ENCODE results near the gene TRABD2B. TPM values are rescaled to one million over a fixed set of nuclear protein-coding genes. Genes with fewer than 3 reads are reported as not detected.
A peak's percentile ranks its signal among the peaks of the same experiment; 100 is the strongest.

TRABD2B gene
- total RNA-seq, 1 donor from 2014 or later = 1.5 TPM

DNA sequence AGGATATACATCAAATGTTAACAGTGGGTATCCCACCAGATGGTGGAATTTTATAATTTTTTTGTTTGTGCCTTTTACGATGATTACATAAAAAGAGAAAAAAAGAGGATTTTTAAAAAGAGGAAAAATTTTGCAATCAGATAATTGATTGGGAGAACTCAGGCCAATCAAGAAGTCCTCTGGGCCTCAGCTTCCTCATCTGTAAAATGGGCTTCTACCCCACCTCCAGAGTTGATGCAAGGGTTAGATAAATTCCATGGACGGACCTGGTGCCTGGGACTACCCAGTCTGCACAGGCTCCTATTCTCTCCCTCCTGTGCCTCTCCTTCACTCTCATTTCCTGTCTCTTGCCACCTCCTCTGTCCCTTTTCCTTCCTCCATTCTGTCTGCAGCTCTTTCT, 88.9 kb downstream of the TRABD2B start:
- no peak for DNase-seq

DNA sequence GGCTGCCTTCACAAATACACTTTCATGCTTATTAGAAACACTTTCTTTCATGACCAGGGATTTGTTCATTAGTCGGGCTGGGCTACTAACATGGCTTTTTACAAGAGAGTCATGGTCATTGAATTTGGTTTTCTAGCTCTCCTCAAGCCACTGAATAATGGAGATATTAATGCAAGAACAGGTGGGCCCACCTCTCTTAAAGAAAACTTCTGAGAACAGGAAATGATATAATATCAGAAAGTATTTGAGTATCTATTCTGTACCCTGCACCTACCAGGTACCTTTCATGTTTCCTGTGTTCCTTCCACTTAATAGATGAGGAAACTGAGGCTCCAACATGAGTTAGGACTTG, 90.0 kb downstream of the TRABD2B start:
- DNase-seq = no peak

DNA sequence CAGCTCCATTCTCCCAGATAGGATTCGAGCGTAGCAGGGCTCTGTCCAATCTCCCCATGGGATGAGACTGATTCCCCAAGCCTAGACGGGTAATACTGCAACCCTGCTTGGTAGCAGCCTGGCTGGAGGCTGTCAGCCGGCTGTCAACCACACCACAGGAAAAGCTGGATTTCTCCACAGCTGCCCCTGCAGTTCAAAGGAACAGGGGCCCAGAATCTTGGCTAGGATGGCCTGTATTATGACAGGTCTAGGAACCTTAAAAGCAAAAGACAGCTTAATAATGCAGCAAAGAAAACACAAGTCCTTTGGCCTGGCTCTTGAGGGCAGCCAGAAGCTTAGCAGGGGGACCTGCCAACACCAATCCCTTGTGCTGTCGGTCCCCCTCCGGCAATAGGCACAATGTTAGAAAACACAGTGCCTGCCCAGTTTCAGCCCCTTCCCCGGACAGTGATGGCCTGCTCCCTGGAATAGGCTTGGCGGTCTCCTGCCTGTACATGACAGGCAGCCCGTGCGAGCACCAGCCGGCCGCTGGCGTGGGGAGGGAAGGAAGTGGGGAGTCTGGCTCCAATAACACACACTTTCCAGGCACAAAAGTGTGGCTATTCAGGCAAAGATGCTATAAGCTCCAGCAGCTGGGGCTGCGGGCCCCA, 90.5 kb downstream of the TRABD2B start:
- no peak for DNase-seq

DNA sequence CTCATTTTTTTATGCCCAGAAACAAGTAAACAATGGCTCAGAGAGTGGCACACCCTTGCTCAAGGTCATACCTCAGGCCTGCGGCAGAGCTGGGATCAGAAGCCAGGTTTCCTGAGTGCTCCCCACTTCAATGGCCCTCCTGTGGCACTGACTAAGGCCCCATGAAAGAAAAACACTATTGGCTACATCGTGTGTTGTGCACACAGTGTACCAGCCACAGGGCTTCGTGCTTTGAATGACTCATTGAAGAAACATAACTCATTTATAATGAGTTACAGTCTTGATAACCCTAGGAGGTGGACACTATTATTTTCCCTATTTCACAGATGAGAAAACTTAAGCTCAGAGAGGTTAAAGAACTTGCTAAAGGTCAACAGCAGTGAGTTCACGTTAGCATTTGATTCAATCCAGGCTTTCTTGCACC, 91.2 kb downstream of the TRABD2B start:
- no peak for DNase-seq

DNA sequence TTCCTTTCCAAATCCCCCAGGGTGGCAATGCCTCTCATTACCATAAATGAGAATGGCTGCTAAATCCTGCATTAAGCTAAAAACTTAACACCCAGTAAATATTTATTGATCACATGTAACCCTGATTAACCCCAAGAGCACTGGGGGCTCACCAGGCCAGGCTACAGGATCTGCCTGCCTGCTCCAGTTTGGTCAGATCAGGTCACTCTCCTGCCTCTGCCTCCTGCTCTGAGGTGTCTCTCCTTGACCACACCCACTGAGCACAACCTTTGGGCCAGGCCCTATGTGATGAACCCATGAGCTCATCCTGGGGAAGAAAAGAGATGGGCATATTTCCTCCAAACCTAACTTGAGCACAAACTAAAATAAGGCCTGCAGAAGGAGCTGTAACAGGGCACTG, 93.5 kb downstream of the TRABD2B start:
- no peak for DNase-seq

DNA sequence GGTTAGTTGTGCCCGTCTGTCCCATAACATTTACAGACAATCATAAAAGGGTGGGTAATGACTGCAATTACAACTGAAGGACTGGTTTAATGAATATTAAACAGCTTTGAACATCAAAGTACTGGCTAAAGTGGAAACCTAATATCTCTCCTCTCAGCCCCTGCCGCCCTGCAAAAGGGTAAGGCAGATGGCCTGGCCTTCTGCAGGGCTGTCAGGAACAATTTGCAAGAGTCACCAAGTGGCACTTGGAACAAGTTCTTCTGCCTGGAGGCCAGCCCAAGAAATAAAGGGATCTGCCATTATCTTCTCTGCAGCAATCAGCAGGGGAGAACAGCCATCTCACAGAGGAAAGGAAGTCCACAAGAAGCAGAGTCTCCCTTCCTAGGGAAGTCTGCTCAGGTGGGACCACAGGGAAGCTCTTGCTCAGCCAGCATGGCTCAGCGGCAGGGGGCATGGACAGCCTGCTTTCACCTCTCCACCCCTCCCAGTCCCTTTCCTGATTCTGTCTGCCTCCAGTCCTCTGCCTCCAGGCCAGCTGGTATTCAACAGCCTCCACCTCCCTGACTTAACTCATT, 96.1 kb downstream of the TRABD2B start:
- no peak for DNase-seq

DNA sequence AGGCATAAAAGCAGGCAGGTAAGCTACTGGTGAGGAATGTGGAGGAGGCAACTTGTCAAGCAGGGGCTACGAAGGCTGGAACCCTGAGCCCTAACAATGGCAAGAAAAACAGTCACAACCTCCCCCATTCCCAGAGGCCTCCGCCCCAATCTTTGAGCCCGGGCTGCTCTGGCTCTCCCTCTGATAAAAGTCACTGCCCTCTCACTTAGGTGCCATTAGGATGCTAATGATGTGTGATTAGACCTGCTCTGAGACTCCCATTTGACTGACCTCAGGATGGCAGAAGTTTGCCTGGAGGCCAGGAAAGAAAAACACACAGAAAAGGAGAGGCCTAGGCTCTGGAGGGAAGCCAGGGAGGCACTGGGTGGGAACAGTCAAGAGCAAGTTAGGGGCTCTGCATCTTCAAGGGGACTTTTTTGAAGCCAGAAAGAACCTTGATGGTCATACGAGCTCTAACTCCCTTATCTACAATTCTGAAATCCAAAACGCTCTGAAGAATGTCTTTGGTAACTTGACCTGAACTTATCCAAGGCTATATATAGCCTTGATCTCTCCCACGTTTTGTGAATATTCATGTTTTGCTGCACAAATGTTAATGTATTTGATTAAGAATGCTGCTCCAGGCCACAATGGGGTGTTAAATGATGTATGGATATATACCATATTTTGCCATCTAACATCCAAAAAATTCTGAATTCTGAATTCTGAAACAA, 98.9 kb downstream of the TRABD2B start:
- no peak for DNase-seq

DNA sequence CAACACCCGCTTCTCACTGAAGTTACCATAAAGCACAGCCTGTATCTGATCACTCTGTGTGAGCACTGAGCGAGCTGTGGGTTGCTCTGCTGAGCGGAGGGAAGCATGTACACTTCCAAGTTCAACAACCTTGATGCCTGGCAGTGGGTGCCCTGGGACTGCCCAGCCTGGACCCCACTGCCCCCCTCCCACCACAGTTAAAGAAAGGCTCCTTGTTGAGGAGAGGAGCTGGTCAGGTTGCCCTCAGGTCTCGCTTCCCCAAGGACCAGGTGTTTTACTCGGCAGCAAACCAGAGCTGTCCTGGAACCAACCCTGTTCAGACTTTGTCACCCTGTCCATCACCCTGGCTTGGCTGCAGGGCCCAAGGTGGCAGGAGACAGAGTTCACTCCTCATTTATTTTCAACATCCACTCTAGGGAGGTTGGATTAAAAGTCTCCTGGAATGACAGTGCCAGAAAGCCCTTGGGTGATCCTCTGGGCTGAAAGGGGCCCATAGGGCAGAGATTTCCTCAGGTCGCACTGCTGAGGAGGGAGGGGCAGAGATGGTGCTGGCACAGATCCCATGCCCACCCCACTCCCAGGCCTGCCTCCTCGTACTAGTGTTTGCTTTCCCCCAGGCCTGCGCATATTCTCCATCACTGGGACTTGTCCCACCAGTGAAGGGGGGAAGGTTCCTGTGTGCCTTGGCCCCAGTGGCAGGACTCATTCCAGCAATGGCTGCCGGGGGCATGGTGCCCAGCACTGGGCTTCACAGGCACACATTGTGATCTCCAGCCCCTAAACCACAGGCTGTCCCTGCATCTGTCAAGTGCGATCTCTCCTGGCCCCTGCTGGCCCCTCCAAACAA, 101.7 kb downstream of the TRABD2B start:
- no peak for DNase-seq

DNA sequence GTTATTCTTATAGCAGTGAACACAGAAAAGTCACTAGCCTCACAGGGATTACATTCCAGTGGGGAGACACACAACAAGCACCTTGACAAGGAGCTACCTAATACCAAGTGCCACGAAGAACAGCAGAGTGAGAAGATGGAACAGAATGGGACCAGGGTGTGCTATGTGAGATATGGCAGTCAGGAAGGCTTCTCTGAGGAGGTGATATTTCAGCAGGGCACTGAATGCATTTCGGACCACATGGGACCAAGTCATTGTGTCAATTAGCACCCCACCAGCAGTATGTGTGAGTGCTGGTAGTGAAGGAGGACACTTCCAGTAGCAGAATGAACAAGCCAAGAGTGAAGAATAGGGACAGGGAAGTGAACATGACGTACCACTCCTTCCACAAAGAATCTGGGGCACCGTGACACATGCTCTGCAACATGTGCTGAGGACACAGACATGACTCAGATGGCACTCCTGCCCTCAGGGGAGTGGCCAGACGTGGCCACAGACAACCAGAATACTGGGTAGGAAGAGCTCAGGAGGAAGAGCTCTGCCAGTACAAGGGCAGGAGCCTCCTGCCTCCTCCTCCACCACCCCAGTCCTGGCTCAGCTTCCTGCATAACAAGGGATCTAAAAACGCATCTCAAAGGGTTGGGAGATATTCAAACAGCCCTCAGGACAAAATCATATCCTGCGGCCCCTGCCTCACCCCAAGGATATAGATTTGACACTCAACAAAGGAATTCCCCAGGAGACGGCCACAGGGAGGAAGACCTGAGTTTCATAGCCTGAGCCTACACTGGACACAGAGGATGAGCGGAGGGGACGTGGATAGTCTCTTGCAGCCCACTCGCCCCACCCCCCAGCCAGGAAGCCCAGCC, 102.5 kb downstream of the TRABD2B start:
- no peak for DNase-seq

DNA sequence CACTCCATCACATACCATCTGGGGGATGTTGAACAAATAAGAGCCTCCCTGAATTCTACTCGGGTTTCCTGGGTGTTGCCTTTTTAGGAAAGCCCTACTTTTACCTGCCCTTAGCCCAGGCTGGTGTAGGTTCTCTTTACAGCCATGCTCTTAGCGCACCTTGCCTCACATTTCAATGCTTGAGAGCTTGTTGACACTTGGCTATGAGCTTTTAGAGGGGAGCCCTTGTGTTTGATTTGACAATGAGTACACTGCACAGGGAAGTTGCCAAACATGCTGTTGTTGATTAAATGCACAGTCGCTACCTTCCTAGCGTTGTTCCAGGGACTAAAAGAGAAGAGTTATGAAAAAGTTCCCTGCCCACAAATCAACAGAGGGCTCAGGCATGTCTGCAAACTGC, 103.8 kb downstream of the TRABD2B start:
- no peak for DNase-seq

DNA sequence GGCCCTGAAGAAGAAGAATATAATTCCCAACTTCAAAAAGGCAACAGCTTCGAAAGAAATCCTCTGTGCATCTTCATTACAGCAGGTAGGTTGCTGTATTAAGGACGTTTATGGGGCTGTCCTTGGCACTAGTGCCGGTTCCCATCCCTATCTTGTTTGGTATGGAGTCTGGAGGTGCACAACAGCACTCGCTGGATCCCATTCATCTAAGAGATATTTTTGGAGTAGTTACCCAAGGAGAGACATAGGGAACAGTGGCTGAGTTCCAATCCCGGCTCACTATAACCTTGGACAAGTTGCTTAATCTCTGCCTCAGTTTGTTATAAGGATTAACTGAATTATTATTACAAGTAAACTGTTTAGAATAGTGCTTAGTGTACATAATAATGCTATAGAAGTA, 106.4 kb downstream of the TRABD2B start:
- no peak for DNase-seq

DNA sequence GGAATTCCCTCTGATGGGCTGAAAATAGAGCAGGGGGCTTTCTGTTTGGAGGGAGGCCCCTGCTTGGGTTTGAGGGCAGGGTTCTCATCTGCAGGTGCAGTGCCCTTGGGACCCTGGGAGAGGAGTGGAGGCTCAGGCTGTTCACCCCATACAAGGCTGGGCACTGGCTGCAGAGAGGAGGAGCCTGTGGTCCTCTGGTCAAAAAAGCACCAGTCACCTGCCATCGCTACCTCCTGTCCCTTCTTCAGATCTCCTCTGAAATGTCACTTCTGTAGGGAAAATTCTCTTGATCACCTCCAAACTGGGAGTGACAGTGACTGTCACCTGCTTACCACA, 108.9 kb downstream of the TRABD2B start:
- no peak for DNase-seq

DNA sequence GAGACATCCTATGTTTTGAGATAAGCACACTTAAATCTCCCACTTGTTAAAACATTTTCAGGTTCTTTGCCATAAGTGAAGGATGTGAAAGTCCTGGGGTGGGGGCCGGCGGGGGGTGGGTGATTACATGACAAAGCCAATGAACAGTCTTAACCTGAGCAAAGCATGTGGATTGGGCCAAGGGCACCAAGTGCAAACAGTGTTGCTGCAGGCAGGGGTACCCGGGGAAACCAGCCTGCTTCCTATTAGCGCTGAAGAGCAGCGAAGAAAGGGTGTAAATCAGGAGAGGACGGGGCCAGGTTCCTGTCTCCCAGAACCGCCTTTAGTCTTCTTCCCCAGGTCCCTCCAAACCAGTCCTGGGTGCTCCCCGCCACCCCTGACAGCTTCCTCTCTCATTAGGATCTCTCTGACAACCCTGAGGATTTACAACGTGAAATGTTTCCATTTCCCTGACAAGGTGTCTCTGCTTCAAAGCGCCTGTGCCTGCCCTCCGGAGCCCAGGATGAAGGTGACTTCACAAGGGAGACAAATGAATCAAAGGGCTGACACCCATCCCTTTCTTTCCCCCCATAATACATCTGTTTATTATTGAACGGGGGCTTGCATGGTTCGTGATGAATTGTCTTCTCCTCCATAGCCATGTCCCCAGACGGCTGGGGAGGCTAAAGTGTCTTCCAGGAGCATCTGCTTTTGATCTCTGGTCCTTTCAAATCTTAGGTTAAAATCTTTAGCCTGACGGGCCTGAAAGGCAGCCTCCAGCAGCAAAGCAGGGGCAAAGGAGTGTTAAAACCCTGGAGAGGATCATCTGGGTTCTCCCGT, 109.5 kb downstream of the TRABD2B start:
- no peak for DNase-seq

DNA sequence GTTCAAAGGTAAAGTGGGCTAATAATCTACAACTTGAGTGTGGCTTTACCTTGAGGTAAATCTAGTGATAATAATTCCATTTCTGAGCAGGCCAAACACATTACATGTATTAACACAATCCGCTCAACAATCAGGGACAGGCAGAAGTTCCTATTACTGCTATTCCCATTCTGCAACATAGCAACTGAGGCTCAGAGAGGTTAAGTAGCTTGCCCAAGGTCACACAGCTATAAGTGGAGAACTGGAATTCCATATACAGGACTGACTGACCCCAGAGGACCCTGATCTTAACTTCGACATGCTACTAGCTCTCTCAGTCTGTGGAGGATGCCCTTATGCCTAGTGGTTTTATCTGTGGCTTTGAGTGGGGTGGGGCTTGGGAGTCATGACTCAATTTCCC, 110.1 kb downstream of the TRABD2B start:
- DNase-seq = no peak

DNA sequence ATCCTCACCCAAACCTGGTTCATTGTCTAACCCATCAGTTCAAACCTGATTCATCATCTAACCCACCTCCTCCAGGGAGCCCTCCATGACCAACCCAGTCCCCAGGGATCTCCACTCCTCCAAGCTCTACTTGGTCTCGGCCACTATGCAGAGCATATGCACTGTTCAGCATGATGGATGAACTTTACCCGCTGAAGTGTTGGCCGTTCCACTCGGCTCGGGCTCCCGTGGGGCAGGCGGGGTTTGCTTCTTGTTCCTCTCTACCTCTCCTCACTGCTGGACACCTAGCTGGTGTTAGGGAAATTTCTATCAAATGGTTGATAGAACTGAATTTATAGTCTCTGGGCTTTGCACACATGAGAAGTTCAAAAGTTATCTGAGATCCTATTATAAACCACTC, 111.0 kb downstream of the TRABD2B start:
- DNase-seq = no peak

DNA sequence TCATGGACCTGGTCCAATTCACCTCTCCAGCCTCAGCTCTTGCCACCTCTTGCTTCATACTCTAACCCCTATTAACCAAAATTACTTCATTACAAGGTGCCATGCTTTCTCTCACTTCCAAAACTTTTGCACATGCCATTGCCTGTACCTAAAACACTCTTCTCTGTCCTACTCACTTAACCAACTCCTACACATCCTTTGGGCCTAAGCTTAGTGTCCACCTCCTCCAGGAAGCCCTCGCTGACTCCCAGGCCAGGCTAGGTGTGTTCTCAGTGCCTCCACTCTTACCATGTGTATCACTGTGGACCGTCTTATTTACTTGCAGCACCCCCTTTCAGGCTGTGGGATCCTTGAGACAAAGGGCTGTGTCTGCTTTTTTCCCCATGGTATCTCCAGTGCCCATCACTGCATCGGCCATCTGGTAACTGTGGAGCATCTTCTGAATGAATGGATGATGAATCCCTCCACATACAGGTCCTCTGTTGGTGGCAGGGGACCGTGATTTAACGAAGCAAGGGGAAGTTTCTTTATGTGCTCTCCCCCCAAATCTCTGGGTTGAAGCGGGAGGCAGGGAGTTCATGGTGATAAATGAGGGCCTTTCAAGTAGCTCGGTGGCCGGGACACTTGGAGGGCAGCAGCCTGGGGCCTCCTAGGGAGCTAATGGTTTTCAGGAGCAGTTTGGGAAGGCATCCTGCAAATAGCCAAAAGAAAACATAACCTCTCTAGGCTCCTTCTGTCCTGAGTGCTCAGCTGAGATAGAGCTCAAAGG, 111.9 kb downstream of the TRABD2B start:
- no peak for DNase-seq

DNA sequence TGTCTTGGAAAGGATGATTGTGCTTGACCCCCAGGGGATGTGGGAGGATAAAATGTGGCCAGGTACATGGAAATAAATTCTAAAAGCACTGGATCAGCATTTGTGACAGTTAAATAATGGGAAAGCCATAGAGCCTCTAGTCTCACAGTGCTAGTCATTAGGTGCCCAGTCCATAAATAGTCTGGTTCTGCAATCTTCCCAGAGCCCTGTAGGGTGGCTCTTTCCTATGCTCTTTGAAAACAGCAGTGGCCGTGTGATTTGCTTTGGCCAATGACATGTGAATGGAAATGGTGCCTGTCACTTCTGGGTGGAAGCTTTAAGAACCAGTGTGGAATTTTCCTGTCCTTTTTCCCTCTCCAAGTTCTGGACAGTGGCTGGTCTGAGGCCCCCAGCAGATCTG, 113.2 kb downstream of the TRABD2B start:
- no peak for DNase-seq

DNA sequence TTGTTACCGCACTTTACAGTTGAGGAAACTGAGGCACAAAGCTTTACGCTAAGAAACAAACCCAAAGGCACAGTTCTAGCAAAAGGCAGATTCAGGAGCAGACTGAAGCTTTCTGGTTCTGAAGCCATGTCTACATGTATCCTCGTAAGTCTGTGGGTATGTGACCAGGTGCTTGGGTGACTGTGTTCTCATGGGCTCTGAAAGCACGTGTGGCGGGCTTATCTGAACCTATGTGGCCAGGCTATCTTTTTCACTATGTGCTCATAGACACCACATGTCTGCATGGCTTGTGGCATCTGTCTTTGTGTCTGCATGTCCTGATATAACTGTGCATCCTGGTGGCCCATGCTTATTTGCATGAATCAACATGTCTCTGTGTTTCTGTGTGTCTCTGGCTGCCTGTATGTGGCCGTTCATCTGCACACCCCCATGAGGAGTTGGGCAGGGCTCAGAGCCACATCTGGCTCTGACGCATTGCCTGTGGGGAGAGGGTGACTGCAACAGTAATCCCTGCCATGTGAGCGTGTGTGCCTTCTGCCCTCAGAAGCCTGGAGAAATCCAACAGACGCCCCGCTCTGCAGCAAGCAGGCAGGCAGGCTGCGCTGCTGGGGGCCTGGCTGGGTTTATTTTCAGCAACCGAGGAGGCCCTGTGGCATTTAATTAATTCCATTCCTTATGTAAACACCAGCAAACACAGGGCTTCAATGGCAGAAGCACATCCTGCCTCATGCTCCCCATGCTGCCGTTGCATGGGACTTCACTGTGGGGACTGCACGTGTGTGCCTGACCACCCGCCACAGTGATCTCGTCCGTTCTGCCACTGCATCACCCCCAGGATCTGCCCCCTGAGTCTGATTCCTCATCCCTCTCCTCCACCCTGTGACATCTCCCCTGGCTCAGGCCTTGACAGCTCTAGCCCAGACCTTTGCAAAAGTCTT, 115.4 kb downstream of the TRABD2B start:
- DNase-seq = peak; percentile 87

DNA sequence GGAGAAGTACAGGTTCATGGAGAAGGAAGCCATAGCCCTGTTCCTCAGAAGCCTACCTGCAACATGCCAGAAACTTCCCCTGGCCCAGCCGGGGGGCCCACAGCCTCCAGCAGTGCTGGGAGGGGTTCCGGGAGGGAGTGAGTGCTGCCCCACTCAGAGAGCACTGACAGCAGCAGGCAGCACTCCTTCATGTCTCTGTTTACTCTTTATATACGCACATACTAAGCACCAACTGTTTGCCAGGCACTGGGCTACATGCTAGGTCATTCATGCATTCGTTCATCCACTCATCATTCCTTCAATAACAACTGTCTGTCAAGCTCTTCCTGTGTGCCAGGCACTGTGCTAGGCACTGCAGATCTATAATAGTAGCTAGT, 120.6 kb downstream of the TRABD2B start:
- no peak for DNase-seq
